Fibroblast of skin of right biceps (primary cell): ENCODE results near the gene HAS3.
A peak's percentile ranks its signal among the peaks of the same experiment; 100 is the strongest.
"Not testable (repeated sequence)": the region's sequence is repeated elsewhere in the genome, so short reads cannot be mapped to it uniquely, and the experiment has no call there.

Experiments used
- DNase-seq: peaks from one replicate; pipeline ENCODE4 v3.0.0-alpha.2; 2013

The HAS3 gene

GRCh38 chr16:69118994-69119393 is 13.5 kb downstream of the HAS3 start:
- no peak for DNase-seq

DNA sequence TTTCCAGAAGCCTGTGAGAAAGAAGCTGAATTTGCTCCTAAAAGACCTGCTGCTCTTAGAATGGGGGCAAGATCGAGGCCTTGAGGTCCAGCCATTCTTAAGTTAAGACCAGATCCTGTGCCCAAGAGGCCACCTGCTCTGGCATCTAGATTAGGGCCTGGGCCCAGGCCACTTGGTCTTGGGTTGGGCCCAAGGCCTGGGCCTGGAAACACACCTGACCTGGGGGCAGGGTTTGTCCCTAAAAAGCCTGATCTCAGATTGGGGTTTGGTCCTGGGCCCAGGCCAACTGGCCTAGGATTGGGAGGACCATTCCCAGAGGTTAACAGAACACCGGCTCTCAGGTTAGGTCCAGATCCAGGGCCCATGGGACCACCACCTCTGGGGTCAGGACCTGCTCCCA is 14.1 kb downstream of the HAS3 start:
- no peak for DNase-seq

- DNase-seq = no peak
These were observed 14.7 kb downstream of the HAS3 start for GRCh38 chr16:69120096-69120664.

- peak; percentile 75 for DNase-seq
These were observed 18.5 kb downstream of the HAS3 start for GRCh38 chr16:69123910-69124309.

DNA sequence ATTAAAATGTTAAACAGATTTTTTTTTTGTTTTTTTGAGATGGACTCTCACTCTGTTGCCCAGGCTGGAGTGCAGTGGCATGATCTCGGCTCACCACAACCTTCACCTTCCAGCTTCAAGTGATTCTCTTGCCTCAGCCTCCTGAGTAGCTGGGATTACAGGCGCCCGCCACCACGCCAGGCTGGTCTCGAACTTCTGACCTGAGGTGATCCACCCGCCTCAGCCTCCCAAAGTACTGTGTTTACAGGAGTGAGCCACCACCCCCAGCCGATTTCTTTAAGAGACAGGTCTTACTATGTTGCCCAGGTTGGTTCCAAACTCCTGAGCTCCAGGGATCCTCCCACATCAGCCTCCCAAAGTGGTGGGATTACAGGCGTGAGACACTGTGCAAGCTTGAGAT is 19.0 kb downstream of the HAS3 start:
- DNase-seq = not testable (repeated sequence)

DNA sequence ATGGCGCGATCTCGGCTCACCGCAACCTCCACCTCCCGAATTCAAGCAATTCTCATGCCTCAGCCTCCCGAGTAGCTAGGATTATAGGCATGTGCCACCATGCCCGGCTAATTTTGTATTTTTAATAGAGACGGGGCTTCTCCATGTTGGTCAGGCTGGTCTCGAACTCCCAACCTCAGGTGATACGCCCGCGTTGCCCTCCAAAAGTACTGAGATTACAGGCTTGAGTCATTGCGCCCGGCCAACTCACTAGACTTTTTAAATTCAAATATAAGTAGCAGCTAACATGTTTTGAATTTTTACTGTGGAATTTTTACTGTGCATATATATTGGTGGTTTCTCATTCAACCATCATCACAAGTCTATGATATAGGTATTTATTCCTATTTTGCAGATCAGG is 19.5 kb downstream of the HAS3 start:
- DNase-seq = not testable (repeated sequence)

GRCh38 chr16:69126221-69126620 is 20.8 kb downstream of the HAS3 start:
- DNase-seq = no peak

- DNase-seq = not testable (repeated sequence)
These were observed 21.3 kb downstream of the HAS3 start for GRCh38 chr16:69126801-69127200.

- DNase-seq = no peak
These were observed 22.6 kb downstream of the HAS3 start for GRCh38 chr16:69127966-69128510.

DNA sequence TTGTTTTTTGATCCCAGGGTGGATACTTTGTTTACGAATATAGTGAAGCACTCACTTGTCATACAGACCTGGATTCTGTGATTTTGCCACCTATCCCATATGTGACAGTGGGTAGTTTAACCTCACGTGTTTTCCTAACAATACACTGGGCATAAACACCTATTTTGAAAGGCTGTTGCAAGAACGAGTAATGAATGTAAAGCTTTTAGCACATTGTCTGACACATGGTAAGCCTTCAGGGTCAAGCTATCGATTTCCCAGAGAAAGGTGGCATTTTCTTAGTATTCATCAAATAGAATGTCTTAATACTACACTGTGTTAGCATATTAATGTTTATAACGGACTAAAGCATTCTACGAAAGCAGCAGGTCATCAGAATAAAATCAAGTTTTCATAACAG is 25.0 kb downstream of the HAS3 start:
- no peak for DNase-seq

DNA sequence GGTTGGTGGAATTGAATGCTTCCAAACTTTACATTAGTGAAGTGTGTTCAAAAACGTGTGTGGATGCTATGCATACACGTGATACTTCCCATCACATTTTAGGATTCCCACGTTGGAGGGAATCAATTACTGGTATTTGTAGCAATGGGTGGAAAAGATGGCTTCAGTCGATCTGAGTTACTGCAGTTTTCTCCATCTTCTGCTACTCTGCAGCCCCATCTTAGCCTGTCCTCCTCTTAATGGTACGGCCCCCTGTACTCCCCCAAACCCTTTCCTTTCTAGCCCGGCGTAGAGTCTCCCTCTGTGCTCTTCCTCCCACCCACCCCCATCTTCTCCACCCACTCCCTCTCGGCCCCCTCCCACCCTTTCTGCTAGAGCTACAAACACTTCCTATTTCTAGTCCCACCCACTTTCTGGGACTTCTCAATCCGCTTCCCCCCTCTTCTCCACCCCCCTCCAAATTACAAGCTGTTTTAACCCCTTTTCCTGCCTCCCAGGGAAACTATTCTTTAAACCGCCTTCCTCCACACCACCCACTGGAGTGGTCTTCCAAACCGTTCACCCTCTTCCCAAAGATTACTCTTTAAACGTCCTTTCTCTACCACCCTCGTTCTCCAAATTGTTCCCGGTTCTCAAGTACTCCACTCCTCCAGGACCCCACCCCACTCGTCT is 25.9 kb downstream of the HAS3 start:
- DNase-seq = peak; percentile 52

- peak; percentile 89 for DNase-seq
These were observed 26.5 kb downstream of the HAS3 start for GRCh38 chr16:69131839-69132423.

DNA sequence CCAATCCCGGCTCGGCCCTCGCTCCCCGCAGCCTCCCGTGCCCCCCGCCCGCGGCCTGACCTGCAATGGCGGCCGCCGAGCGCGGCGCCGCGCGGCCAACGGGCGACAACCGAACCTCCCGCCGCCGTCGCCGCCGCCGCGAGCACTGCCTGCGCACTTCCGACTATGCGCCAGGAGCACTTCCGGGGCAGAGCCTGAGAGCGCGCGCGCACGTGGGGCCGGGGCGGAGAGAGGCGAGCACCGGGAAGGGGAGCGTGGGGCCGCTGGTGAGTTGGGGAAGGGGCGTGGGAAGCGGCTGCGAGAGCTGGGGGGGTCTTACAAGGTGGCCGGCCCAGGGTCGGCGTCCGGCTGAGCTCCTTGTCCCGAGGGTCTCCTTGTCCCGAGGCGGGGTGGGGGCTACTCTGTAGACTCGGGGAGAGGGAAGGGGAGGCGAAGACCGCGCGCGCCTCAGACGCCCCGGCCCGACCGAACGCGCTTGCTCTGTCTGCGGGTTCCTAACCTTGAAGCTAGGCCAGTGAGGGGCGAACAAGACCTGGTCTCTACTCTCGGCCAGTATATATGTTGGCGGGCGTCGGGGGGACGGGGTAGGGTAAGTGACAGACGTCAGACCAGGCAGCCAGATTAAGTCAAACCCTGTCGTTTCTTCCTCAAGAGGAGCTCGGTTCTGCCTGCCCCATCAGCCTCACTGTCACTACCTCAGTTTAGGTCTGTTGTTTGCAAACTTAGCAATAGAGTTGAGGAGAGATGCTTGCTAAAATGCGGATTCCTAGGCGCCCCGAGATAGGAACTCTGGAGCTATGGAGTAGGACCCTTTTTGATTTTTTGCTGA is 27.2 kb downstream of the HAS3 start, which contains the start of the genes CHTF8 and UTP4:
Gene CHTF8, minus strand, starts transcription at position 165 of the 829 bp plus-strand sequence. CDS start 11,130 bp downstream, outside the sequence.
Gene UTP4, plus strand, starts transcription at position 226 of the 829 bp plus-strand sequence. CDS start 811 bp downstream, outside the sequence.
- peak; percentile 82 for DNase-seq

DNA sequence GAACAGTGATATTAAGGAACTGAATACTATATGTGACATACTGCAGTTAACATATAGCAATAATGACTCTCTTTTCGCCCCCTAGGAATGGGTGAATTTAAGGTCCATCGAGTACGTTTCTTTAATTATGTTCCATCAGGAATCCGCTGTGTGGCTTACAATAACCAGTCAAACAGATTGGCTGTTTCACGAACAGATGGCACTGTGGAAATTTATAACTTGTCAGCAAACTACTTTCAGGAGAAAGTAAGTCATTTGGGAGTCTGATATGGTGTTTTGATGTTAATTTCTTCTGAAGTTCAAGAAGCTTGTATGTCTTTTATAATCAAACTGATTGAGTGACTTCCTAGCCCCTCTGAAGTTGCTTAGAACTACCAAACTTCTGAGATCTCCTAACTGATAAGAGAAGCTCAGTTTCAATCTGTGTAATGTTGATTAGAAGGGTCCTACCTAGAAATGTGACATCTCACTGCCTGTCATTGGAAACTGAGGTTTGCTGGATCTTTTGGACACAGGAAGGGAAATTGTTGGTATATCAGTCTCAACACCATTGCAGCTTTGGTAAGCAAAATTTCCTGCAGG is 28.0 kb downstream of the HAS3 start:
- no peak for DNase-seq

GRCh38 chr16:69138608-69139007 is 33.2 kb downstream of the HAS3 start:
- no peak for DNase-seq

DNA sequence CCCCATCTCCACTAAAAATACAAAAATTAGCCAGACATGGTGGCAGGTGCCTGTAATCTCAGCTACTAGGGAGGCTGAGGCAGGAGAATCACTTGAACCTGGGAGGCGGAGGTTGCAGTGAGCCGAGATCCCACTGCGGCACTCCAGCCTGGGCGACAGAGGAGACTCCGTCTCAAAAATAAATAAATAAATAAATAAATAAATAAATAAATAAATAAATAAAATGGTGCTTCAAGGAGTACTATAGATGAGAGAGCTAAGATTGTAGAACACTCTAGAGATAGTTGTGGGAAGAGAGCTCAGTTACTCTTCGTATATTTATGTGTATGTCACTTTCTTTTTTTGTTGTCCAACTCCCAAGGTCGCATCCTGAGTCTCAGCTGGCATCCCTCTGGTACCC is 34.0 kb downstream of the HAS3 start:
- not testable (repeated sequence) for DNase-seq

GRCh38 chr16:69141014-69141413 is 35.6 kb downstream of the HAS3 start:
- no peak for DNase-seq

GRCh38 chr16:69141936-69142335 is 36.5 kb downstream of the HAS3 start:
- DNase-seq = no peak

- DNase-seq = no peak
These were observed 37.7 kb downstream of the HAS3 start for GRCh38 chr16:69143116-69143515.

GRCh38 chr16:69145658-69146057 is 40.2 kb downstream of the HAS3 start:
- DNase-seq = no peak

- not testable (repeated sequence) for DNase-seq
These were observed 44.2 kb downstream of the HAS3 start for GRCh38 chr16:69149621-69150020.

DNA sequence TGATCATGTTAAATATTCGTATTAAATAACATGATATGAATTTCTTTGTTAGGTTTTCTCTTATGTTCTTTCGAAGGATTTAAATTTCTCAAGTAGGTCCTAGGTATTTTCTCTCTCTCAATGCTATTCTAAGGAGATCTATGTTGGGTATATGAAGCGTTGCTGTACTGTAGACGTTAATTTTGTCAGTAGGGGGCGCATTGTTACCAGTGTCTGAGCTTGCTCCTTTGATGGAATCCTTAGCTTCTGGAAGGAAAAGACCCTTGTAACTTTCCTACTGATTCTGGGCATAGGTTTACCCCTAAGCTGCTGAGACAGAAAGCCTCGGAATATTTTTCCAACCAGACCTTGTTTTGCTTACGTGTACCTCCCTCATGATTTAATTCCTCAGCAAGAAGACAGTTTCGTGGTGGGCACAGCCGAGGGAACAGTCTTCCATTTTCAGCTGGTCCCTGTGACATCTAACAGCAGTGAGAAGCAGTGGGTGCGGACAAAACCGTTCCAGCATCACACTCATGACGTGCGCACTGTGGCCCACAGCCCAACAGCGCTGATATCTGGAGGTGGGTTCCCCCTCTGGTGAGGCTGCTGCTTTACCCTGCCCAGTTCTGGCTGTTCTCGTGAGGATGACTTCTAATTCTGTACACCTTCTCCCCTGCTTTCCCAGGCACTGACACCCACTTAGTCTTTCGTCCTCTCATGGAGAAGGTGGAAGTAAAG is 44.9 kb downstream of the HAS3 start:
- peak; percentile 76 for DNase-seq
